H9 (cell line): ENCODE results near the gene SUPT3H. TPM values are rescaled to one million over a fixed set of nuclear protein-coding genes. Genes with fewer than 3 reads are reported as not detected.

Experiments
- DNase-seq: peaks from one replicate; pipeline ENCODE4 v3.0.0-alpha.2; 2017
- H2AFZ ChIP-seq: one replicate; pipeline ENCODE4 v1.6.1; 2013; ENCODE audit warnings: mild to moderate bottlenecking, low read length, control low read depth, moderate library complexity
- H2AK5ac ChIP-seq: 2 replicates; pipeline ENCODE4 v1.6.1; 2013; ENCODE audit warnings: low read length, control low read depth, mixed read lengths; ENCODE audit not compliant: insufficient read length
- H2BK120ac ChIP-seq: one replicate; pipeline ENCODE4 v1.6.1; 2013; ENCODE audit warnings: low read depth, mild to moderate bottlenecking, low read length, control low read depth, inconsistent platforms; ENCODE audit not compliant: poor library complexity, severe bottlenecking
- H2BK12ac ChIP-seq: 2 replicates; pipeline ENCODE4 v1.6.1; 2013; ENCODE audit warnings: low read length, control low read depth, mixed read lengths, low read depth; ENCODE audit not compliant: insufficient read length
- H2BK15ac ChIP-seq: 2 replicates; pipeline ENCODE4 v1.6.1; 2013; ENCODE audit warnings: low read depth, low read length, control low read depth
- H2BK20ac ChIP-seq: one replicate; pipeline ENCODE4 v1.6.1; 2013; ENCODE audit warnings: low read depth, mild to moderate bottlenecking, low read length, control low read depth, inconsistent platforms; ENCODE audit not compliant: poor library complexity, severe bottlenecking
- H2BK5ac ChIP-seq: 2 replicates; pipeline ENCODE4 v1.6.1; 2013; ENCODE audit warnings: low read length, control low read depth, mixed read lengths; ENCODE audit not compliant: insufficient read length
- H3K14ac ChIP-seq: 2 replicates; pipeline ENCODE4 v1.6.1; 2013; ENCODE audit warnings: low read length, control low read depth; ENCODE audit not compliant: insufficient read depth
- H3K18ac ChIP-seq: 2 replicates; pipeline ENCODE4 v1.6.1; 2013; ENCODE audit warnings: low read depth, mild to moderate bottlenecking, mixed read lengths, low read length, control low read depth; ENCODE audit not compliant: insufficient read length
- H3K23ac ChIP-seq: 2 replicates; pipeline ENCODE4 v1.6.1; 2013; ENCODE audit warnings: low read length, control low read depth, mixed read lengths, low read depth; ENCODE audit not compliant: insufficient read length
- H3K23me2 ChIP-seq: 2 replicates; pipeline ENCODE4 v1.6.1; 2013; ENCODE audit warnings: low read depth, mild to moderate bottlenecking, mixed read lengths, low read length, control low read depth; ENCODE audit not compliant: insufficient read length, poor library complexity, severe bottlenecking
- H3K27ac ChIP-seq: 2 replicates; pipeline ENCODE4 v1.5.1; 2013; ENCODE audit warnings: low read length, control low read depth, mixed read lengths, low read depth; ENCODE audit not compliant: insufficient read length
- H3K27me3 ChIP-seq: 2 replicates; pipeline ENCODE4 v1.6.1; 2013; ENCODE audit warnings: low read length, control low read depth, inconsistent platforms; ENCODE audit not compliant: insufficient read depth
- H3K4ac ChIP-seq: 2 replicates; pipeline ENCODE4 v1.6.1; 2013; ENCODE audit warnings: low read depth, mild to moderate bottlenecking, control low read depth, inconsistent platforms, low read length, moderate library complexity
- H3K4me1 ChIP-seq: 2 replicates; pipeline ENCODE4 v1.6.1; 2013; ENCODE audit warnings: low read length, control low read depth, inconsistent platforms; ENCODE audit not compliant: insufficient read depth
- H3K4me2 ChIP-seq: 2 replicates; pipeline ENCODE4 v1.6.1; 2013; ENCODE audit warnings: low read length, control low read depth, mixed read lengths; ENCODE audit not compliant: insufficient read length, insufficient read depth
- H3K56ac ChIP-seq: 2 replicates; pipeline ENCODE4 v1.6.1; 2013; ENCODE audit warnings: low read depth, mild to moderate bottlenecking, mixed read lengths, low read length, control low read depth; ENCODE audit not compliant: insufficient read length
- H3K79me1 ChIP-seq: 2 replicates; pipeline ENCODE4 v1.6.1; 2013; ENCODE audit warnings: low read depth, mild to moderate bottlenecking, moderate library complexity, low read length, control low read depth, inconsistent platforms; ENCODE audit not compliant: insufficient read depth, poor library complexity, severe bottlenecking
- H3K79me2 ChIP-seq: 2 replicates; pipeline ENCODE4 v1.6.1; 2013; ENCODE audit warnings: low read length, control low read depth, inconsistent platforms; ENCODE audit not compliant: insufficient read depth
- H3K9ac ChIP-seq: 2 replicates; pipeline ENCODE4 v1.6.1; 2013; ENCODE audit warnings: low read length, control low read depth, mixed read lengths; ENCODE audit not compliant: insufficient read length; ENCODE audit errors: extremely low read depth
- H3K9me3 ChIP-seq: one replicate; pipeline ENCODE4 v1.6.1; 2013; ENCODE audit warnings: low read depth, low read length, inconsistent platforms; ENCODE audit not compliant: control insufficient read depth
- H3T11ph ChIP-seq: one replicate; pipeline ENCODE4 v1.6.1; 2013; ENCODE audit warnings: mild to moderate bottlenecking, low read length, control low read depth, inconsistent platforms
- H4K20me1 ChIP-seq: one replicate; pipeline ENCODE4 v1.6.1; 2013; ENCODE audit not compliant: control insufficient read depth, insufficient read length, insufficient read depth
- H4K5ac ChIP-seq: 2 replicates; pipeline ENCODE4 v1.6.1; 2013; ENCODE audit warnings: low read depth, mild to moderate bottlenecking, mixed read lengths, low read length, control low read depth; ENCODE audit not compliant: insufficient read length
- H4K8ac ChIP-seq: replicated peaks from 2 replicates; pipeline ENCODE4 v1.6.1; 2013; ENCODE audit warnings: low read length, control low read depth, mixed read lengths, low read depth; ENCODE audit not compliant: insufficient read length
- H4K91ac ChIP-seq: 2 replicates; pipeline ENCODE4 v1.6.1; 2013; ENCODE audit warnings: low read depth, mild to moderate bottlenecking, moderate library complexity, mixed read lengths, low read length, control low read depth; ENCODE audit not compliant: insufficient read length
- H3K27ac Mint-ChIP-seq, 3 experiments: 2 replicates in 2 of 3; 3 replicates in 1 of 3; pipeline ENCODE4 v1.8.0; 2020 to 2021; ENCODE audit warnings: mixed read lengths in 3 of 3, mild to moderate bottlenecking in 1 of 3, moderate library complexity in 1 of 3
- H3K27me3 Mint-ChIP-seq: 2 replicates; pipeline ENCODE4 v1.8.0; 2021; ENCODE audit warnings: low read depth, mild to moderate bottlenecking, moderate library complexity, mixed read lengths
- H3K36me3 Mint-ChIP-seq, 3 experiments: 2 replicates in 2 of 3; 3 replicates in 1 of 3; pipeline ENCODE4 v1.8.0; 2020 to 2021; ENCODE audit warnings: low read depth in 3 of 3, mixed read lengths in 3 of 3; ENCODE audit not compliant: insufficient read depth in 1 of 3
- H3K4me1 Mint-ChIP-seq, 2 experiments: 2 replicates each; pipeline ENCODE4 v1.8.0; 2020; ENCODE audit warnings: mixed read lengths in 2 of 2
- H3K4me3 Mint-ChIP-seq, 2 experiments: 2 replicates in 1 of 2; 3 replicates in 1 of 2; pipeline ENCODE4 v1.8.0; 2020 to 2021; ENCODE audit warnings: mild to moderate bottlenecking in 2 of 2, mixed read lengths in 2 of 2, moderate library complexity in 1 of 2
- H3K9me3 Mint-ChIP-seq, 2 experiments: 2 replicates in 1 of 2; 3 replicates in 1 of 2; pipeline ENCODE4 v1.8.0; 2020; ENCODE audit warnings: mild to moderate bottlenecking in 2 of 2, mixed read lengths in 2 of 2, moderate library complexity in 1 of 2
- CTCF ChIP-seq: fragments of 200-600 bp; sonication (generic); conservative IDR thresholded peaks from 3 replicates; pipeline ENCODE4 v1.8.0; 2021; ENCODE audit warnings: antibody characterized with exemption, mild to moderate bottlenecking
- WGBS: extraction: QIAGEN DNeasy Blood & Tissue Kit; methylation state at CpG from one replicate; pipeline ENCODE4 v1.1.7; 2013; ENCODE audit warnings: missing lambda C conversion rate, low lambda C conversion rate, mixed read lengths; ENCODE audit not compliant: insufficient read length; ENCODE audit errors: extremely low coverage; 5-methylcytosine and 5-hydroxymethylcytosine counted together
- total RNA-seq: library from RNA; stranded (reverse); gene quantifications from 2 replicates; pipeline ENCODE4 v1.2.1, GENCODE V29; 2021

SUPT3H gene
- total RNA-seq, 1 experiment from 2014 or later, result 22.5 TPM

DNA sequence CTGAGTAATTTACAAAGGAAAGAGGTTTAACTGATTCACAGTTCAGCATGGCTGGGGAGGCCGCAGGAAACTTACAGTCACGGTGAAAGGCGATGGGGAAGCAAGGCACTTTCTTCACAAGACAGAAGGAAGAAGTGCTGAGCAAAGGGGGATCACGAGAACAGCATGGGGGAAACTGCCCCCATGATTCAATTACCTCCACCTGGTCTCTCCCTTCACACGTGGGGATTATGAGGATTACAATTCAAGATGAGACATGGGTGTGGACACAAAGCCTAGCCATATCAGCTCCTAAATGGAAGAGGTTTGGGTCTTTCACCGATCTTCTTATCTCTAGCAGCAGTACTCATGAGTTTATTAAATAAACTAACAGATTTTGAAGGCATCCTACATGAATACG is 202.5 kb downstream of the SUPT3H start:
- H3K9me3 Mint-ChIP-seq, result peaks cover 5 to 10% of the 10 kb centered on the region in 2 experiments; a peak in 3 of 5 replicates
- Histone ChIP-seq H3T11ph (no peak overlapping the region), H2BK5ac (no peak overlapping the region), H3K27ac (no peak overlapping the region), H4K5ac (no peak overlapping the region), H2AK5ac (no peak overlapping the region), H3K23me2 (no peaks in the 10 kb centered on the region), H3K4me1 (no peaks in the 10 kb centered on the region), H4K91ac (no peak overlapping the region), H4K8ac (no peak overlapping the region), H2BK12ac (no peak overlapping the region), H3K9ac (no peak overlapping the region), H3K56ac (no peak overlapping the region), H3K23ac (no peak overlapping the region), H2BK120ac (no peak overlapping the region), H3K4me2 (no peak overlapping the region), H3K14ac (no peak overlapping the region), H4K20me1 (no peaks in the 10 kb centered on the region), H2BK20ac (no peak overlapping the region), H2BK15ac (no peak overlapping the region), H3K4ac (no peak overlapping the region), H3K27me3 (no peaks in the 10 kb centered on the region), H2AFZ (no peak overlapping the region), H3K79me1 (no peaks in the 10 kb centered on the region), H3K79me2 (no peaks in the 10 kb centered on the region), H3K9me3 (no peaks in the 10 kb centered on the region), H3K18ac (no peak overlapping the region)
- H3K36me3 Mint-ChIP-seq, result peaks cover 4 to 12% (median 7%) of the 10 kb centered on the region in 3 experiments; a peak in 4 of 7 replicates
- WGBS, result no CpG with 5 or more reads among the region's 7 CpGs
- H3K4me3 Mint-ChIP-seq, result no peak overlapping the region; a peak in 1 of 5 replicates
- DNase-seq, result no peak
- H3K27me3 Mint-ChIP-seq, result no peaks in the 10 kb centered on the region
- H3K27ac Mint-ChIP-seq, result 0 out of 7 replicates have a peak overlapping the region, but pooled peaks of 1 of the 3 experiments have one; percentile 44
- TF ChIP-seq CTCF, result no peak
- peaks cover 5 to 21% of the 10 kb centered on the region in 2 experiments for H3K4me1 Mint-ChIP-seq
